CD4-positive, alpha-beta T cell treated with Interleukin-17A for 1 hour (primary cell): ENCODE data around the gene SNRK.

Source experiments
- DNase-seq: peaks from one replicate; pipeline ENCODE4 v3.0.0-alpha.2; 2020

SNRK gene

DNA sequence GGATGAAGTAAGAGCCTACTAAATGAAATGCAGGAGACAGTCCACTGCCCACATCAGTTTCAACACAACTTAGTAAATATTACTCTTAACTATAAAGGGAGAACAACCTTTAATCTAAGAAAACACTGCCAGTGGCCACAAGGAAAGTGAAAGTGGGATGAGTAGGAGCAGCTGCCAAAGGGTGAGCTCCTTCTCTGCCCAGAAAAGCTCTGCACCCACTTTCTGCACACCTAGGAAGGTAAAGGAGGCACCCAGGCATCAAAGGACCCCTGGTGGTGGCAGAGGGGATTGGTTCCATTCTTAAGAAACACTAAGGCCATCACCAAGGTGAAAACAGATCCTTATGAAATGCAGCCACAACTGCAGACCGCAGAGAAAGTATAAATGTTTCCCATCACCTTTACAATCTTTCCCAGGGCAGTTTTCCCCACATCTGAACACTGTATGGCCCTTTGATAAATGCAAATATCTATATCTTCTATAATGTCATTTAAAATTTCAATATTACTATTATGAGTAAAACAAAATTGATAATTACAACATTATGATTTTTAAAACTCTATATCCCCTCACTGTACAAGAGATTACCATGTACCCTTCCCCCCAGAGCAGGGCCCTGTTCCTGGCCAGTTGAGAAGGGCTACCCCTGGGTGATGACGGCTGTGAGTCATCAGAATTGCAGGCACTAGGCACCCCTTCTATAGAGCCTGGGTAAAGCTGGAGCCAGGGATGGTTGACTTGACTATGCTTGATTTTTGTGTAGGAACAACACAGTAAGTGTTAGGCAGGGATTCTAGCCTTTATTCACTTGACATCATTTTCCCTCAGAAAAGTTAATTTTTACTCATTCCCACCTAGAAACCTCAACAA lies 92.0 kb downstream of the SNRK start:
- peak; percentile 81 for DNase-seq

DNA sequence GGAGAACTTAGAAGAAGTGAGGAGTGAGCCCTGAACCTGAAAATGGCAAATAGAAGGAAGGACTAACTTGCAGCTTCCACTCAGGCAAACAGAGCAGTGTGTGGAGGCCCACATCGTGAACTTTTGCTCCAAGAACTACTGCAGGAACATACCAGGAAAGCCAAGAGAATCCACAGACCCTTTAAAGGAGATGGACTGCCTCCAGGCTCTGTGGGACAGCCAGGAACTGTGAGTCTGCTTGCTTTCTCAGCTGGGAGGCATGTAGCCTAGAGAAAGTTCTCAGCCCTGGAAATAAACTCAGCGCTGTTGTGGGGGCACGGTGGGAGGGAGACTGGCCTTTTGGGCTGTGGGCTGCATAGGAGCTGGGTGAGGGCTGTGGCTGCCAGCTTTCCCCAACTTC lies 93.0 kb downstream of the SNRK start:
- no peak for DNase-seq

DNA sequence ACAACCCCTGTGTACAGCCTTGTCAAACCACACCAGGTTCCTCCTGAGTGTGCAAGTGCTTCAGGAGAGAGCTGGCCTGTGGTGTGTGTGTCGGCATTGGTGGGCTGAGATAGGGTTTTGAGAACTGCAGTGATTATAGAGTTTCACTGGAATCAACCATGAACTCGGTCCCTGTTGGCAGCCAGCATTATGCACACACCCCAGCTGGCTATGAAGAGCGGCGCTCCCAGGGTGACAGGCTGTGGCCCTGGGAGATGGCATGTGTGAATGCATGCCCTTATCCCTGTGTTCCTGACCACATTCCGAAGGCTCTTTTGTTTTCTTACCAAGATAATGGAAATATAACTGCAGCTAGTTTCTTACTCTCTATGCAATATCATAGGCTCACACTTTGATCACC lies 101.8 kb downstream of the SNRK start:
- no peak for DNase-seq

DNA sequence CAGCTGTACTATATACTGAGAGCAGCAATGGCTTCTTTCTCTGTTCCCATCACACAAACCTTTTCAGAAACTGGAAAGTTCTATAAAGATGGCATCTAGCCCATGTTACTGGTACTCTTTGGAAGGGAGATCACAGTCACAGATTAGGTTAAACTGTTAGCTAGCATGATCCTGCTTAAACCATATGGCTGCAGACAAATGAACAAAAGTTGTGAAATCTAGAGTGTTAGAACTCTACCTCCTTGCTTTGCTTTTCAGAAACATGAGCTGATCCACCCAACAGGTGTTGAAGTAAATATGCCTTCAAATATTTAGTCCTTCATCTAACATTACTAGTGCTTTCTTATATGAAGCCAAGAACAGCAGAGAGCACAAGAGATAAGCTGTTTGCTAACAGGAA lies 102.6 kb downstream of the SNRK start:
- peak; percentile 9 for DNase-seq

DNA sequence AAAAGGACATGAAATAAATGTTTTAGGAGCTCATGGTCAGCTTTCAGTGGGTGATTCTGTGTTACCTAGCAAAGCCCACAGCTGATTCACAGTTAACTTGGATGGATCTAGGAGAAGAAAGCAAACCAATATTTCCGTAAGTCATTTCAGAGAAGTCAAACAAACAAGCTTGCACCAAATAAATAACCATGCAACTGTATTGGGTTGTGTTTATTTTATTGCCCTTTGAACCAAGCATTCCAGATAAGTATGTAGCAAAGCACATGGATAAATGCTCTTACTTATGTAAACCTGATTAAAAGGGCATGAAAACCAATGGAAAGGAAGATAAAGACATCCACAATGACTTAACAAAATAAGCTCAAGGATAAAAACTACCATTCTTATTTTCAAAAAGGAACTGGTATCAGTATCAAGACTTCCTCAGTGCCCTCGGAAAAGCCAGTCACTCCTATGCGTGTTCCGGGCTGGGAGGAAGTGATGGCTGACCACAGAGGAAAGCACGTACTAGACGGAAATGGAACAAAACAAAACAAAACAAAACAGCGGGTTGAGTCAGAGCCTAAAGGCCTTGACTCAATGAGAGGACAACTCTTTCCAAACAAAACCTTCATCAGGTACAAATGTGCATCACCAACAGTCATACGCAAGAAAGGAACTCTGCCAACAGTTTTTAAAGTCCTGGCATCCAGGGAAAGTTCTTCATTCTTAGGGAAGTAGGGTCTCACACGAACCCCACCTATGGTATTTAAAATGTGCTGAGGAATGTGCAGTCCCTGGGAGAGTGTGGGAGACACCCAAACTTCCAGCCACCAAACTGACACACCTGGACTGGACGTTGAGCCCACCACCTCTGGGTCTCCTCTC lies 103.3 kb downstream of the SNRK start:
- peak; percentile 88 for DNase-seq

DNA sequence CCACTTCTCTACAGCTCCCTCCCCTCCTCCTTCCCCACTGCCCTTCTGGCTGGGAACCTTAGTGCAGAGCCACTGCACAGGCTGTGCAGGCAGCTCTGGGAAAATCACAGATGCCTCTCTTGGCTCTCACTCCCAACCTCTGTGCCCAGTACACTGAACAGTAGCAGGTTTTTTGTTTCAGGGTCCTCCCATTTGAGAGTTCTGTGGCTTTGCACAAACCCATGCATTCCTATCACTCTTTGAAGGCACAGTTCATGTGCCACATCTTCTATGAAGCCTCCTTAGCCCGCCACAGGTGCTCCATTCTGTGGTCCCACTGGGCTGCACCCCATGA lies 103.9 kb downstream of the SNRK start:
- peak; percentile 7 for DNase-seq

DNA sequence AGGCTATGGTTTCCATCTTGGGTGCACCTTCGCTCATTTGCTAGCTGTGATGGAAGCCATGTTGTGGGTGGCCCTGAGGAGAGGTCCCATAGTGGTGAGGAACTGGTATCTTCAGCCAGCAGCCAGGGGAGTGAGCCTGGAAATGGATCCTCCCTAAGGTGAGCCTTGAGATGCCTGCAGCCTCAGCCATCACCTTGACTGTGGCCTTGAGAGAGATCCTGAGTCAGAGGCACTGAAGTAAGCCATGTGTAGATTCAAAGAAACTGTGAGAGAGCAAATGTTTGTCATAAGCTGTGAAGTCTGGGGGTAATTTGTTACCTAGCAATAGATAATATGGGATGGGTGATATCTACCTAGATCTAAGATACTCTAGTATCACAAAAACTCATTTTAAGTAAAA lies 105.3 kb downstream of the SNRK start:
- DNase-seq, result no peak

DNA sequence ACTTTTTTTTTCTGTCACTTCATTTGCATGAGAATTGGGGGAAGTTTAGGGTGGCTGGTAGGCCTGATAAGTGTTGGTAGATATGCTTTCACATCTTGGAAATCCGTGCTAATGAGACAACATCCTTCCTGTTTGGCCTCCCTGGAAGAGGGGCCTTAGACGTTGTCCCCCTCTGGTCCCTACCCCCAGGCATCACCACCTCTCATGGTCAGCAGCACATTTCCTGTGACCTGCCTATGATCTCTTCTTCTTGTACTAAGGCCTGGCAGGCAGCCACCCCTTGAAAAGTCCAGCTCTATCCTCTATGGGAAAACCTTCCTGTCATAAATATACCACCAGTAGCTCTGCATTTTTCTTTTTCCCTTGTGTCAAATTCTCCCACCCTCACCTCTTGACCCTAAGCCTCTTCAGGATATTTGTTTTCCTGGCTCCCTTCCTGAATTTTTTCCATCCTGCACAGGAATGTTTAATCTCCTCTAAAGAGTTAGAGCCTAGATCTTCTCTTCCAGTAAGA lies 107.8 kb downstream of the SNRK start:
- DNase-seq, result no peak

DNA sequence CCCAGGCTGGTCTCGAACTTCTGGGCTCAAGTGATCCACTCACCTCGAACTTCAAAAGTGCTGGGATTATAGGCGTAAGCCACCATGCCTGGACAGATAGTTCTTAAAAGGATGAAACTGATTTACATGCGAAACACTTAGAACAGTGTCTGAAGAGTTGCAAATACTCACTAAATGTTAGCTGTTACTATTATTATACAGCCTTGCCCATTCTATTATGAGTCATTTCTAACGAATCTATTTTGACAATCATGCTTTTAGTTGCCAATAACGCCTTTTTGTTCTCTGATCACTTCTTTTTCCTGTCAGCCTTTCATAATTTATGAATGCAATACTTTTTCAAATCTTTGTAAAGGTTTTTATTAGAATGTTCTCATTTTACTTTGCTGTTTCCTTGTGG lies 112.7 kb downstream of the SNRK start:
- DNase-seq, result no peak

DNA sequence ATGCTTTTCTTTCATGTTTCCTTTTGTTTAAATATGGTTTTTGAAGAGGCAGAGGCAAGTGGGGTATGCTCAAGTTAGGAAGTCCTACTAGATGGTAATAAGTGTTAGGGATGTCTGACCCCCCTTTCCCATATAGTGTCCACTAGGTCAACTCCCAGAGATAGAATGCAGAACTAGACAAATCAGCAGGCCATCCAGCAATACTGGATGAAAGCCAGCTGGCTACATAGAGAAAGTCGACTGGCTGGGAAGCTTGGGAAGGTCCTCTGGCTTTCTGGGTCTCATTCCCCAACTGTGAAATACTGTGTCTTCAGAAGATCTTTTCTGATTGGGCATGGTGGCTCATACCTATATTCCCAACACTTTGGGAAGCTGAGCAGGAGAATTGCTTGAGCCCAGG lies 113.8 kb downstream of the SNRK start:
- no peak for DNase-seq
